Kidney (tissue), 14 donors: ENCODE results near the gene TGFB1I1. TPM values are rescaled to one million over a fixed set of nuclear protein-coding genes. Genes with fewer than 3 reads are reported as not detected.
A peak's percentile ranks its signal among the peaks of the same experiment; 100 is the strongest.

Experiments used
- DNase-seq, 5 donors: peaks; one replicate each; pipeline ENCODE4 v3.0.0-alpha.2; 2013 to 2020
- FAIRE-seq: peaks from 2 replicates; lab custom pipeline; 2012; peaks lifted over from hg19 to GRCh38; lab: Jason Lieb, UNC
- H3K27ac ChIP-seq, 2 donors: one replicate each; pipeline ENCODE4 v1.7.0; 2013; ENCODE audit warnings: low read depth in 2 of 2, low read length in 2 of 2, inconsistent platforms in 1 of 2
- H3K27me3 ChIP-seq: one replicate; pipeline ENCODE4 v1.7.1; 2013; ENCODE audit warnings: low read length, inconsistent platforms; ENCODE audit not compliant: control insufficient read depth, insufficient read depth
- H3K36me3 ChIP-seq, 3 donors: one replicate each; pipeline versions ENCODE4 v1.7.0 to v1.7.1; 2013; ENCODE audit warnings: low read length in 3 of 3, control low read depth in 1 of 3, inconsistent platforms in 1 of 3; ENCODE audit not compliant: insufficient read depth in 3 of 3, control insufficient read depth in 2 of 3
- H3K4me1 ChIP-seq, 3 donors: one replicate each; pipeline versions ENCODE4 v1.7.0 to v1.7.1; 2013; ENCODE audit warnings: low read length in 3 of 3, inconsistent platforms in 1 of 3, low read depth in 1 of 3; ENCODE audit not compliant: control insufficient read depth in 2 of 3, insufficient read depth in 2 of 3
- H3K4me3 ChIP-seq, 3 donors: one replicate each; pipeline versions ENCODE4 v1.7.0 to v1.8.1; 2013; ENCODE audit warnings: low read length in 3 of 3, control low read depth in 1 of 3, inconsistent platforms in 1 of 3
- H3K9ac ChIP-seq, 3 donors: one replicate each; pipeline versions ENCODE4 v1.7.0 to v1.7.1; 2013; ENCODE audit warnings: low read length in 3 of 3, control low read depth in 1 of 3, inconsistent platforms in 1 of 3
- H3K9me3 ChIP-seq, 3 donors: one replicate each; pipeline versions ENCODE4 v1.7.0 to v1.7.1; 2013; ENCODE audit warnings: low read length in 3 of 3, control low read depth in 1 of 3, inconsistent platforms in 1 of 3; ENCODE audit not compliant: control insufficient read depth in 2 of 3, insufficient read depth in 1 of 3
- CTCF ChIP-seq: IDR thresholded peaks from 3 replicates; pipeline ENCODE4 v1.5.1; 2012; ENCODE audit warnings: mild to moderate bottlenecking, moderate library complexity, borderline replicate concordance; ENCODE audit not compliant: insufficient read depth; ENCODE audit errors: extremely low read depth
- intact Hi-C: fragments of 100-400 bp; cut with DNase I; formaldehyde crosslinking; loops from one replicate; pipeline ENCODE4 v1.11.1; 2022
- polyA plus RNA-seq: library from polyadenylated mRNA; stranded (reverse); fragments of 350-450 nt; fragmentation: Illumina TruSeq; extraction: RNeasy Lipid Tissue Mini Kit (QIAGEN cat#74804); gene quantifications from one replicate; pipeline ENCODE4 v1.2.3, GENCODE V29; 2014; ENCODE audit warnings: low read depth, low replicate concordance; ENCODE audit not compliant: insufficient read depth
- total RNA-seq: library from RNA; stranded (reverse); fragmentation: NEBNext Ultra II Directional; extraction: Animal tissue kit (Norgen Biotek cat#: 25700); gene quantifications from one replicate; pipeline ENCODE4 v1.2.1, GENCODE V29; 2021
- donor health status: control.
- donor health status: control.
- donor health status: control.
- donor health status: control.
- donor health status: control.
- donor health status: DM: yes; HTN: yes; CAD: no.
- donor health status: Normal renal cell carcinoma (clear cell type).

The TGFB1I1 gene
- total and polyA plus RNA-seq, 2 donors from 2014 or later, result 27.5 to 54.4 TPM

GRCh38 chr16:31459687-31460581 is 12.0 kb upstream of the TGFB1I1 start:
- H3K27ac ChIP-seq, result peak overlapping the region; percentile 100
- H3K36me3 ChIP-seq, result peaks cover 0 to 4% (median 4%) of the 10 kb centered on the region in 3 donors
- intact Hi-C loops, result no loop called here
- no peaks in the 10 kb centered on the region for H3K27me3 ChIP-seq
- no peak for TF ChIP-seq CTCF
- peak overlapping the region; percentile 49 to 91 (median 83) for H3K9ac ChIP-seq
- peak overlapping the region; percentile 68 to 97 (median 83) for H3K4me3 ChIP-seq
- FAIRE-seq, result no peak
- DNase-seq, result peak; percentile 100
- H3K9me3 ChIP-seq, result no peaks in the 10 kb centered on the region
- peaks cover 3 to 31% (median 13%) of the 10 kb centered on the region in 3 donors for H3K4me1 ChIP-seq

GRCh38 chr16:31460582-31461002 is 11.4 kb upstream of the TGFB1I1 start:
- Histone ChIP-seq H3K4me1 (peaks cover 3 to 27% (median 13%) of the 10 kb centered on the region in 3 donors), H3K4me3 (peak overlapping the region; percentile 51 to 82 (median 68)), H3K27ac (peak overlapping the region; percentile 43 to 63), H3K9me3 (no peaks in the 10 kb centered on the region), H3K36me3 (peaks cover 0 to 6% (median 2%) of the 10 kb centered on the region in 3 donors), H3K9ac (peak overlapping the region in 1 of 3 donors; percentile 83), H3K27me3 (no peaks in the 10 kb centered on the region)
- peak; percentile 57 for TF ChIP-seq CTCF
- peak in 3 of 5 donors; percentile 62 to 78 (median 68) for DNase-seq
- intact Hi-C loops, result no loop called here
- no peak for FAIRE-seq

- intact Hi-C loops, result no loop called here
- Histone ChIP-seq H3K4me3 (no peak overlapping the region), H3K36me3 (peaks cover 0 to 6% (median 2%) of the 10 kb centered on the region in 3 donors), H3K9me3 (no peaks in the 10 kb centered on the region), H3K27me3 (no peaks in the 10 kb centered on the region), H3K4me1 (peaks cover 3 to 23% (median 13%) of the 10 kb centered on the region in 3 donors), H3K27ac (no peak overlapping the region), H3K9ac (no peak overlapping the region)
- DNase-seq (peak in 1 of 5 donors; percentile 41), FAIRE-seq (no peak)
- TF ChIP-seq CTCF, result no peak
These were observed 10.6 kb upstream of the TGFB1I1 start for GRCh38 chr16:31461201-31461920.
